A673 (cell line): ENCODE results near the gene CEP126. TPM values are rescaled to one million over a fixed set of nuclear protein-coding genes. Genes with fewer than 3 reads are reported as not detected.

Source experiments
- BruUV-seq: library from RNA; stranded (reverse); fragments of 400-500 nt; replicated peaks from 2 replicates; lab custom pipeline; 2021; lab: Mats Ljungman, UMichigan
- CTCF ChIA-PET: fragments of 300-600 bp; sonication (Branson Sonifier 250); formaldehyde crosslinking; loops from one replicate; lab custom pipeline; 2022; ENCODE audit warnings: antibody characterized with exemption; lab: Charles Lee
- POLR2A ChIA-PET: fragments of 300-600 bp; sonication (Branson Sonifier 250); formaldehyde crosslinking; loops from one replicate; lab custom pipeline; 2022; ENCODE audit warnings: antibody characterized with exemption; ENCODE audit not compliant: low non-redundant PET; lab: Charles Lee
- DNase-seq: peaks from one replicate; pipeline ENCODE4 v3.0.0-alpha.2; 2015; ENCODE audit warnings: low spot score
- H3K27ac ChIP-seq: fragments of 200-600 bp; sonication (generic); 2 replicates; pipeline ENCODE4 v1.5.1; 2016; ENCODE audit warnings: mixed run types, low read depth, mild to moderate bottlenecking, mixed read lengths, antibody characterized with exemption, low read length; ENCODE audit not compliant: poor library complexity, severe bottlenecking
- H3K27me3 ChIP-seq: fragments of 200-600 bp; sonication (generic); replicated peaks from 2 replicates; pipeline ENCODE4 v1.6.1; 2017; ENCODE audit warnings: mixed run types, low read depth, mild to moderate bottlenecking, mixed read lengths, antibody characterized with exemption, low read length; ENCODE audit not compliant: insufficient read depth, poor library complexity
- H3K36me3 ChIP-seq: fragments of 200-600 bp; sonication (generic); 2 replicates; pipeline ENCODE4 v1.6.1; 2016; ENCODE audit warnings: mixed run types, mild to moderate bottlenecking, mixed read lengths, antibody characterized with exemption, low read length; ENCODE audit not compliant: insufficient read depth, poor library complexity, severe bottlenecking
- H3K4me1 ChIP-seq: fragments of 200-600 bp; sonication (generic); 2 replicates; pipeline ENCODE4 v1.6.1; 2017; ENCODE audit warnings: mixed run types, mild to moderate bottlenecking, mixed read lengths, antibody characterized with exemption, low read length; ENCODE audit not compliant: insufficient read depth, poor library complexity, severe bottlenecking
- H3K4me3 ChIP-seq: fragments of 200-600 bp; sonication (generic); 2 replicates; pipeline ENCODE4 v1.5.1; 2016; ENCODE audit warnings: low read depth, mixed run types, mild to moderate bottlenecking, mixed read lengths, low read length; ENCODE audit not compliant: poor library complexity, severe bottlenecking
- H3K9me3 ChIP-seq: fragments of 200-600 bp; sonication (generic); 2 replicates; pipeline ENCODE4 v1.6.1; 2016; ENCODE audit warnings: mixed run types, low read depth, mild to moderate bottlenecking, mixed read lengths, antibody characterized with exemption, low read length; ENCODE audit not compliant: poor library complexity, severe bottlenecking
- CTCF ChIP-seq: fragments of 300-800, 200-600 bp; sonication (generic); conservative IDR thresholded peaks from 2 replicates; pipeline ENCODE4 v1.5.1; 2017; ENCODE audit warnings: low read depth, mild to moderate bottlenecking, antibody characterized with exemption, low read length, moderate library complexity, mixed read lengths
- EZH2 ChIP-seq: fragments of 200-600 bp; sonication (generic); IDR thresholded peaks from 2 replicates; pipeline ENCODE4 v1.6.1; 2017; ENCODE audit warnings: borderline replicate concordance, low read depth, mild to moderate bottlenecking, mixed read lengths, antibody characterized with exemption, low read length; ENCODE audit not compliant: poor library complexity, severe bottlenecking
- intact Hi-C: fragments of 100-400 bp; cut with micrococcal nuclease; formaldehyde crosslinking; loops from one replicate; pipeline ENCODE4 v1.10.0; 2022; ENCODE audit not compliant: unreplicated experiment
- total RNA-seq: library from RNA; stranded (reverse); gene quantifications from 2 replicates; pipeline ENCODE4 v1.2.3, GENCODE V29; 2021

Gene CEP126
- total RNA-seq, 1 experiment from 2014 or later: 2.3 TPM

GRCh38 chr11:101996111-101996510, 81.3 kb downstream of the CEP126 start:
- no peak for DNase-seq
- no peak for TF ChIP-seq CTCF
- no peak for TF ChIP-seq EZH2
- Histone ChIP-seq H3K27ac (no peak overlapping the region), H3K4me3 (no peak overlapping the region), H3K4me1 (no peaks in the 10 kb centered on the region), H3K27me3 (no peaks in the 10 kb centered on the region), H3K9me3 (no peaks in the 10 kb centered on the region), H3K36me3 (no peaks in the 10 kb centered on the region)
- POLR2A ChIA-PET: no interaction called here
- intact Hi-C loops: no loop called here
- CTCF ChIA-PET: no interaction called here
- BruUV-seq: no TSS peak

- intact Hi-C loops: no loop called here
- TF ChIP-seq CTCF (no peak), EZH2 (no peak)
- CTCF ChIA-PET: no interaction called here
- DNase-seq: no peak
- H3K36me3 ChIP-seq: no peaks in the 10 kb centered on the region
- no TSS peak for BruUV-seq
- no peaks in the 10 kb centered on the region for H3K4me1 ChIP-seq
- H3K27me3 ChIP-seq: no peaks in the 10 kb centered on the region
- POLR2A ChIA-PET: no interaction called here
- H3K9me3 ChIP-seq: no peaks in the 10 kb centered on the region
- no peak overlapping the region for H3K4me3 ChIP-seq
- H3K27ac ChIP-seq: no peak overlapping the region
Observed at GRCh38 chr11:102001657-102002338, 87.0 kb downstream of the CEP126 start.

GRCh38 chr11:102004220-102004619, 89.4 kb downstream of the CEP126 start:
- H3K27me3 ChIP-seq: no peaks in the 10 kb centered on the region
- POLR2A ChIA-PET: no interaction called here

GRCh38 chr11:102005306-102005705, 90.5 kb downstream of the CEP126 start:
- no peak overlapping the region for H3K4me3 ChIP-seq
- BruUV-seq: no TSS peak
- POLR2A ChIA-PET: no interaction called here
- no peaks in the 10 kb centered on the region for H3K4me1 ChIP-seq
- no peak overlapping the region for H3K27ac ChIP-seq
- no peaks in the 10 kb centered on the region for H3K9me3 ChIP-seq
- intact Hi-C loops: loop anchor here (5.0 kb wide), 1 partner anchor 548 kb away; no protein-coding TSS in a partner anchor
- no peaks in the 10 kb centered on the region for H3K36me3 ChIP-seq
- TF ChIP-seq CTCF (no peak), EZH2 (no peak)
- no peaks in the 10 kb centered on the region for H3K27me3 ChIP-seq
- no peak for DNase-seq
- CTCF ChIA-PET: interaction anchor here (1.7 kb wide), 1 partner anchor 153 kb away, joined by 3 read pairs; no protein-coding TSS in a partner anchor

More at GRCh38 chr11:102004220-102004619, 89.4 kb downstream of the CEP126 start:
- Histone ChIP-seq H3K4me1 (no peaks in the 10 kb centered on the region), H3K36me3 (no peaks in the 10 kb centered on the region), H3K9me3 (no peaks in the 10 kb centered on the region), H3K4me3 (no peak overlapping the region), H3K27ac (no peak overlapping the region)
- no TSS peak for BruUV-seq
- no peak for TF ChIP-seq EZH2
- CTCF ChIA-PET: no interaction called here
- intact Hi-C loops: no loop called here
- DNase-seq: no peak
